ENCODE data around the gene TIGD3.

DNA sequence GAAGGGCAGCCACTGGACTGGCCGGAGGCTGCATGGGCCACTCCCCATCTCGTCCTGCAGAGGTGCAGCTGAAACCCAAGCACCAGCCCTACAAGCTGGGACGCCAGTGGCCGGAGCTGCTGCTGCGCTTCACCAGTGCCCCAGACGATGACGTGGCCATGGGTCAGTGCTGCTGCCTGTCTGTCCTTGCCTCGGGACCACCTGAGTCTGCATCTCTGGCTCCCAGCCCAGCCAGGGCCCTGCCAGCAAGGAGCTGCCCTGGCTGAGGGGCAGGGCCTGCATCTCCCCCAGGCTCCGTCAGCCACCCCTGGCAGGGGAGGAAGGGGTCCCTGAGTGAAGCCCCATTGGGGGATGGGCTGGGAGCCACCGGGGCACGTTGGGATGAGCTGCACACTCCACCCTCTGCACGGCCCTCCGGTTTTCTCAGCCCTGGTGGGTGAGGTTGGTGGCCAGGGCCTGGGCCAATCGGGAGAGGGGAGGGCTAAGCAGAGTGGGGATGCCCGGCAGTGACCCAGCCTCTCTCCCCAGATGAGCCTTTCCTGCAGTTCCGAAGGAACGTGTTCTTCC, 39.0 kb downstream of the TIGD3 start:
- TF ChIP-seq POLR2A (IDR thresholded peaks at IDR 0.05; ENCODE audit: extremely low read depth, insufficient read length): no peak
- TF ChIP-seq, protein P1, sequence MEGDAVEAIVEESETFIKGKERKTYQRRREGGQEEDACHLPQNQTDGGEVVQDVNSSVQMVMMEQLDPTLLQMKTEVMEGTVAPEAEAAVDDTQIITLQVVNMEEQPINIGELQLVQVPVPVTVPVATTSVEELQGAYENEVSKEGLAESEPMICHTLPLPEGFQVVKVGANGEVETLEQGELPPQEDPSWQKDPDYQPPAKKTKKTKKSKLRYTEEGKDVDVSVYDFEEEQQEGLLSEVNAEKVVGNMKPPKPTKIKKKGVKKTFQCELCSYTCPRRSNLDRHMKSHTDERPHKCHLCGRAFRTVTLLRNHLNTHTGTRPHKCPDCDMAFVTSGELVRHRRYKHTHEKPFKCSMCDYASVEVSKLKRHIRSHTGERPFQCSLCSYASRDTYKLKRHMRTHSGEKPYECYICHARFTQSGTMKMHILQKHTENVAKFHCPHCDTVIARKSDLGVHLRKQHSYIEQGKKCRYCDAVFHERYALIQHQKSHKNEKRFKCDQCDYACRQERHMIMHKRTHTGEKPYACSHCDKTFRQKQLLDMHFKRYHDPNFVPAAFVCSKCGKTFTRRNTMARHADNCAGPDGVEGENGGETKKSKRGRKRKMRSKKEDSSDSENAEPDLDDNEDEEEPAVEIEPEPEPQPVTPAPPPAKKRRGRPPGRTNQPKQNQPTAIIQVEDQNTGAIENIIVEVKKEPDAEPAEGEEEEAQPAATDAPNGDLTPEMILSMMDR (IDR thresholded peaks at IDR 0.05; ENCODE audit: low read depth, low read length): no peak
- TF ChIP-seq, protein P2, sequence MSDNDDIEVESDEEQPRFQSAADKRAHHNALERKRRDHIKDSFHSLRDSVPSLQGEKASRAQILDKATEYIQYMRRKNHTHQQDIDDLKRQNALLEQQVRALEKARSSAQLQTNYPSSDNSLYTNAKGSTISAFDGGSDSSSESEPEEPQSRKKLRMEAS (IDR thresholded peaks at IDR 0.05; ENCODE audit: low read depth, low read length): no peak
